Measurements from ENCODE around the gene GARIN3. TPM values are rescaled to one million over a fixed set of nuclear protein-coding genes. Genes with fewer than 3 reads are reported as not detected.
A peak's percentile ranks its signal among the peaks of the same experiment; 100 is the strongest.

The GARIN3 gene
- total RNA-seq, 1 donor from 2014 or later, result not detected

- intact Hi-C loops (cut with DNase I), result loop anchor here (10.0 kb wide), 1 partner anchor 157 kb away; no protein-coding TSS in a partner anchor
- no peak for DNase-seq (ENCODE audit: low spot score)
Observed at GRCh38 chr5:157157293-157157891, 8.7 kb downstream of the GARIN3 start.

DNA sequence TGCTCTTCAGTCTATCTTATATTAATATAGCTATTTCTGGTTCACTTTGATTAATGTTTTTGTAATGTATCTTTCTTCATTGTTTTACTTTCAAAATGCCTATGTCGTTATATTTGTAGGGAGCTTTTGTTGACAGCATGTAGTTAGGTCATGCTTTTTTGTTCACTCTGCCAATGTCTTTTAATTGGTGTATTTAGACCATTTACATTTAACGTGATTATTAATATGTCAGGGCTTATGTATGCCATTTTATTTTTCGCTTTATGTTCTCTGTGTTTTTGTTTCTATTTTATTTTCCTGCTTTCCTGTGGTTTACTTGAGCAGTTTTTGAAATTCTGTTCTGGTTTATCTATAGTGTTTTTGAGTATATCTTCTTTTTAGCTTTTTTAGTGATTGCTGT is 10.8 kb downstream of the GARIN3 start:
- no peak for DNase-seq (ENCODE audit: low spot score)
- intact Hi-C loops (cut with DNase I), result loop anchor here (10.0 kb wide), 1 partner anchor 160 kb away; no protein-coding TSS in a partner anchor

DNA sequence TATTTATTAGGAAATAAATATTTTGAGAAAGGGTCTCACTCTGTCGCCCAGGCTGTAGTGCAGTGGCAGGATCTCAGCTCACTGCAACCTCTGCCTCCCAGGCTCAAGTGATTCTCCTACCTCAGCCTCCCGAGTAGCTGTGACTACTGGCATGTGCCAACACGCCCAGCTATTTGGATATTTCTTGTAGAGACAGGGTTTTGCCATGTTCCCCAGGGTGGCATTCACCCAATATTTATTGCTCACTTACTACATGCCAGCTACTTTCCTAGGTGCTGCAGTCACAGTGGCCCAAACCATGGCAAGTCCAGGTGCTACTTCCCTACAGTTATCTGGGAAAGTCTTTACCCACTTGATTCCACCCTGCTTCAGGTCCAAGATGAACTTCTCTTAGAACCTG is 15.1 kb downstream of the GARIN3 start:
- DNase-seq (ENCODE audit: low spot score), result no peak
- intact Hi-C loops (cut with DNase I), result loop anchor here (10.0 kb wide), 1 partner anchor 164 kb away; no protein-coding TSS in a partner anchor

DNA sequence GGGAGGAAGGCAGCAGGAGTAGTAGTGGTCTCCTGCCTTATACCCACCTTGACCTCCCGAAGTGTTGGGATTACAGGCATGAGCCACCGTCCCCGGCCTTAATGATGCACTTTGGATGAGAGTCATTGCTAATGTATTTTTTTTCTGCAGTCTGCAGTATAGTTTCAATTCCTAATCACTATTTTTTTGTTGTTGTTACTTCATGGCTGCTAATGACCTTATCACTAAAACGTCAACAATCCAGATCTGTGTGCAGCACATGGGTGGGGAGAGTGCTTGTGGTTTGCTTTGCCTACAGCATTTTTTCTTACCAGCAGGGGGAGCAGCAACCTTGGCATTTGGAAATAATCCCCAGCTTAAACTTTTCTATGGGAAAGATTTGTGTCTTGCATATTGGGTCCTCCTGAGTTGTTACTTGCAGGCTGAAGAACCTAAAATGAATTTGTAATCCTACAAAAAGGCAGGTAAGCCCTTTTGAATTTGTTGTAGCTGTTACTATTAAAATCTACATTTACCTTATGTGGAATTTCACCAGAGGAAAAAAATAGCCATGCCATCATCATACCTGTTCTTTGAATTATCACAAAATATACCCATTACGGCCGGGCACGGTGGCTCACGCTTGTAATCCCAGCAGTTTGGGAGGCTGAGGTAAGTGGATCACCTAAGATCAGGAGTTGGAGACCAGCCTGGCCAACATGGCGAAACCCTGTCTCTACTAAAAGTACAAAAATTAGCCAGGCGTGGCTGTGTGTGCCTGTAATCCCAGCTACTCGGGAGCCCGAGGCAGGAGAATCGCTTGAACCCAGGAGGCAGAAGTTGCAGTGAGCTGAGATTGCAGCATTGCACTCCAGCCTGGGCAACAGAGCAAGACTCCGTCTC is 17.1 kb downstream of the GARIN3 start:
- DNase-seq (ENCODE audit: low spot score), result no peak
- intact Hi-C loops (cut with DNase I), result loop anchor here (10.0 kb wide), 1 partner anchor 586 kb away; the partner anchor contains the start of gene THG1L

- no peak for DNase-seq (ENCODE audit: low spot score)
- intact Hi-C loops (cut with DNase I), result loop anchor here (10.0 kb wide), 1 partner anchor 591 kb away; the partner anchor contains the start of gene THG1L
Observed at GRCh38 chr5:157143127-157143971, 22.7 kb downstream of the GARIN3 start.

GRCh38 chr5:157142317-157143126 is 23.5 kb downstream of the GARIN3 start, which contains the start of gene MED7:
Gene MED7 (minus strand): TSS chr5:157142865. CDS start chr5:157139431, 3,434 bp downstream.
- DNase-seq (ENCODE audit: low spot score), result peak; percentile 96
- intact Hi-C loops (cut with DNase I), result loop anchor here (10.0 kb wide), 1 partner anchor 592 kb away; the partner anchor contains the start of gene THG1L

DNA sequence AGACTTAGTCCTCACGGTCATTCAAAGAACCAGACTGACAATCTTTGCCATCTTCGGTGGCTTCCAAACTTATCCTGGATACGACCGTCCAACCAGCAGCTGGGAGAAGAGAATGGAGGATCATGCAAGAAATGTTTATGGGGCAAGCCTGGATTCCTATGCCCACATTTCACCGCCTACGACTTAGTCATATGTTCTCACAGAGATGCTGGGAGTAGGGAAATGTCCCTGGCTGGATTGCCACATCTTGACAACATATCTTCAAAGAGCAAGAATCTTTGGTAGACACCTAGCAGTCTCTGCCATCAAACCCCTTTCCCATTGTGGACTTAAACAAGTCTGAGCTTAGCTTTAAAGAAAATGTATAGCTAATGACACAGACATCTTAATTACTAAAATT is 28.4 kb downstream of the GARIN3 start:
- DNase-seq (ENCODE audit: low spot score), result no peak
- intact Hi-C loops (cut with DNase I), result no loop called here

GRCh38 chr5:157132281-157132612 is 33.8 kb downstream of the GARIN3 start:
- intact Hi-C loops (cut with DNase I), result no loop called here
- no peak for DNase-seq (ENCODE audit: low spot score)

- intact Hi-C loops (cut with DNase I), result no loop called here
Observed at GRCh38 chr5:157130925-157131324, 35.1 kb downstream of the GARIN3 start.

GRCh38 chr5:157121709-157122108 is 44.4 kb downstream of the GARIN3 start:
- intact Hi-C loops (cut with DNase I), result no loop called here
- no peak for DNase-seq (ENCODE audit: low spot score)

More at GRCh38 chr5:157130925-157131324, 35.1 kb downstream of the GARIN3 start:
- DNase-seq (ENCODE audit: low spot score), result no peak

DNA sequence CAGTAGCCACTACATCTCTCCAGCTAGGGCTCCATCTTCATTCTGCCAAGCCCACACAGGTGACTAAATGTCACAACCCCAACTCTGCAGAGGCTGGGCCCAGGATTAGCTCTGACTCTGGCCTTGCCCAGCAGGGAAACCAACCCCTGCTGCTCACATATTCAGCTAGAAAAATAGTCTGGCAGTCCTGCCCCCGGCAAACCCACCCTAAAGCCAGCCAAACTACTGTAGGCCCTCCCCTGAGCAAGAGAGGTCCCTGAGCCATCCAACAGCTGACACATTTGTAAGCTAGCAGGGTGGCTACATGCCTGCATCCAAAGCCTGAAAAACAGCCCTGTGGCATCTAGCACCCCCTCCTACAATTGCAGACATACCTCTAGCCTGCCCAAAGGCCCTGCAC is 46.0 kb downstream of the GARIN3 start:
- no peak for DNase-seq (ENCODE audit: low spot score)
- intact Hi-C loops (cut with DNase I), result no loop called here

DNA sequence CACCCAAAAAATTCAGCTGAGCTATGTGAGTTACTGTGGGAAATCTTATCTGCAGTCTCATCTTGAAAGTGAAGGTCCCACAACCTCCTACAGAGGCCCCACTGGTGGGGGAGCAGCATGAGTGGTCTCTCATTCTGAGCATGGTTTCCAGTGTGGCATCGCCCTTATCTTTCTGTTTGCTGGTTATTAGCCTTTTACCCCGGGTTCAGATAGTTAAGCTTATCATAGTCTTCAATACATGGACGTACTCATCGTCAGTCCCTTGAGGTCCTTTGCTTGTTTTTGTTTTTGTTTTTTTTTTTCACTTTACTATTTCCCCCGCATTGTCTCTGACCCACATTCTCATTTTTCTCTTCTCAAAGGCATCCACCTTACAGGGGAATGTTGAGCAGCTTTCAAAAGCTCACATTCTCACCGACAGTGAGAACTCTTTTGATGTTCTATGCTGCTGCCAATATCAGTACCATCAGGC is 49.5 kb downstream of the GARIN3 start:
- intact Hi-C loops (cut with DNase I), result no loop called here

DNA sequence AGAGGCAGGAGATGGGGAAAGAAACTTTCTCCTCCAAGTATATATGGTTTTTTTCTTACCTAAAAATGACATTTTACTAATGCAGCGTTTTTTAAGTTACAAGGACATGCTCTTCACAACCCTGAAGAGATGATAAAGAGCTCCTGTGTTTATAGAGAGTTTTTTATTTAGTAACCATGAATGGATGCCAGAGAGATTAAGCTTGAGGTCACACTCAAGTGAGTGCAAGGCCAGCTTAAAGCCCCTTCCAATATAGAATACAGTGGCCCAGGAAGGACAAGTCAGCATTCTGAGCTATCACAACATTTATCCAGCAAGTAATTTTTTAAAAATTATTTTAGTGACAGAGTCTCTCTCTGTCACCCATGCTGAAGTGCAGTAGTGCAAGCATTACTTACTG is 50.6 kb downstream of the GARIN3 start:
- no peak for DNase-seq (ENCODE audit: low spot score)
- intact Hi-C loops (cut with DNase I), result no loop called here

More for the DNA sequence above, 49.5 kb downstream of the GARIN3 start:
- DNase-seq (ENCODE audit: low spot score), result no peak

GRCh38 chr5:157115012-157115411 is 51.1 kb downstream of the GARIN3 start:
- no peak for DNase-seq (ENCODE audit: low spot score)
- intact Hi-C loops (cut with DNase I), result no loop called here

DNA sequence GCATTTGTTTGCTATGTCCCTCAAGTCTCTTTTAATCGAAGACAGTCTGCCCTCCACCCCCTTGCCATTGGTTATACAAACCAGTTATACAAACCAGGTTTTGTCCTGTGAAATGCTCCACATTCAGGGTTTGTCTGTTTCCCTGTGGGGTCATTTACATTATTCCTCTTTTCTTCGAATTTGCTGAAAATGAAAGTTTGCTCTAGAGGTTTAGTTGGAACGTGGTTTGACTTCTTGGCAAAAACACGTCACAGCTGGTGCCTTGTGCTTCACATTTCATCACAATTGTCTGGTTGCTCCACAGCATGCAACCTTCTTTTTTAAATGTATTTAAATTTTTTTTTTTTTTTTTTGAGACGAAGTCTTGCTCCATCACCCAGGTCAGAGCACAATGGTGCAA is 53.1 kb downstream of the GARIN3 start:
- DNase-seq (ENCODE audit: low spot score), result no peak
- intact Hi-C loops (cut with DNase I), result no loop called here

Measured in cardiac septum (tissue), 1 donor.